Epithelial cell of esophagus (primary cell): ENCODE measurements around the gene RTN4RL1.

Experiments
- DNase-seq: peaks from one replicate; pipeline ENCODE4 v3.0.0; 2010; ENCODE audit warnings: low read depth
- H3K4me3 ChIP-seq: 2 replicates; pipeline ENCODE4 v1.5.1; 2011; ENCODE audit warnings: mild to moderate bottlenecking, low read length, control low read depth
- CTCF ChIP-seq: IDR thresholded peaks from 2 replicates; pipeline ENCODE4 v1.5.1; 2011; ENCODE audit warnings: low read depth, mild to moderate bottlenecking, low read length, control low read depth, inconsistent platforms; ENCODE audit not compliant: insufficient read depth; ENCODE audit errors: missing control alignments

Gene RTN4RL1

GRCh38 chr17:2009737-2010136 is 15.4 kb downstream of the RTN4RL1 start:
- TF ChIP-seq CTCF, result no peak
- H3K4me3 ChIP-seq, result no peak overlapping the region
- no peak for DNase-seq

- DNase-seq, result no peak
- no peak overlapping the region for H3K4me3 ChIP-seq
- TF ChIP-seq CTCF, result no peak
Observed at GRCh38 chr17:2008332-2009126, 16.6 kb downstream of the RTN4RL1 start.

- DNase-seq, result no peak
- TF ChIP-seq CTCF, result no peak
- H3K4me3 ChIP-seq, result no peak overlapping the region
Observed at GRCh38 chr17:2004435-2004952, 20.6 kb downstream of the RTN4RL1 start.

- H3K4me3 ChIP-seq, result no peak overlapping the region
- DNase-seq, result no peak
- TF ChIP-seq CTCF, result no peak
Observed at GRCh38 chr17:2003525-2003924, 21.6 kb downstream of the RTN4RL1 start.

- no peak for TF ChIP-seq CTCF
Observed at GRCh38 chr17:2002767-2003329, 22.3 kb downstream of the RTN4RL1 start.

GRCh38 chr17:1999557-2000251 is 25.4 kb downstream of the RTN4RL1 start:
- no peak overlapping the region for H3K4me3 ChIP-seq
- TF ChIP-seq CTCF, result no peak
- peak; percentile 42 for DNase-seq

More at GRCh38 chr17:2002767-2003329, 22.3 kb downstream of the RTN4RL1 start:
- no peak for DNase-seq
- no peak overlapping the region for H3K4me3 ChIP-seq
